ENCODE measurements around the gene SIRT5. TPM values are rescaled to one million over a fixed set of nuclear protein-coding genes. Genes with fewer than 3 reads are reported as not detected.

SIRT5 gene
- total RNA-seq, 1 experiment from 2014 or later: 13.8 TPM

DNA sequence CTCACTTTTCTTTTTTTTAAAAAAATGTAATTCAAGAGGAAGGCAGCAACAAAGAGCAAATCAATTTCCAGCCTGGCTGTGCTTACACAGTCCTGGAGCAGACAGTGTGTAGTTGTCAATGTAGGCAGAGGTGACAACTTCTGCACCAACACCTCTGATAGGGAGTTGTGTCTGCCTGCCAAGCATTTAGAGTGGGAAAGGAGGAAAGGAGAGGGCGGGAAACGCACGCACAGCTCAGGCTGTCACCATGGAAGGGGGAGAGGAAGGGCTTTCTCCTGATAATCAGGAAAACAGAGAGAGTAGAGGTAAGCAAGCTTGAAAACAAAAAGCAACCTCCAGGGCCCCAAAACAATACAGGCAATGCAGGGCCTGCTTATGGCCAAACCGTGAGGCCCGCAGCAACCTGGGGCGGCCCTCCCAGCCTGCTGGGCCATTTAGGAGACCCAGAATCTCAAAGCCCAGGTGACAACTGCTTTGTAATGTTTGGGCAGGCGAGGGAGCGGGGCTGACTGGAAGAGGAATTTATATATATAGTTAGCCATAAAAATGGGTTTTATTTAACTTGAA, 45.5 kb upstream of the SIRT5 start (continued):
- TF ChIP-seq TCF7L2 (IDR thresholded peaks at IDR 0.05; ENCODE audit: borderline replicate concordance, extremely low read depth, insufficient read depth, insufficient read length) (no peak), ZNF274 (IDR thresholded peaks at IDR 0.05; ENCODE audit: low read depth, low read length) (no peak), EZH2 (IDR thresholded peaks at IDR 0.05) (no peak), SIN3A (IDR thresholded peaks at IDR 0.05; ENCODE audit: low read depth) (no peak), YY1 (IDR thresholded peaks at IDR 0.05; ENCODE audit: extremely low read depth, insufficient replicate concordance, low read depth, low read length) (no peak), JUND (IDR thresholded peaks at IDR 0.05) (no peak), EZH2phosphoT487 (IDR thresholded peaks at IDR 0.05; ENCODE audit: borderline replicate concordance) (no peak)
- TF ChIP-seq, protein P1, sequence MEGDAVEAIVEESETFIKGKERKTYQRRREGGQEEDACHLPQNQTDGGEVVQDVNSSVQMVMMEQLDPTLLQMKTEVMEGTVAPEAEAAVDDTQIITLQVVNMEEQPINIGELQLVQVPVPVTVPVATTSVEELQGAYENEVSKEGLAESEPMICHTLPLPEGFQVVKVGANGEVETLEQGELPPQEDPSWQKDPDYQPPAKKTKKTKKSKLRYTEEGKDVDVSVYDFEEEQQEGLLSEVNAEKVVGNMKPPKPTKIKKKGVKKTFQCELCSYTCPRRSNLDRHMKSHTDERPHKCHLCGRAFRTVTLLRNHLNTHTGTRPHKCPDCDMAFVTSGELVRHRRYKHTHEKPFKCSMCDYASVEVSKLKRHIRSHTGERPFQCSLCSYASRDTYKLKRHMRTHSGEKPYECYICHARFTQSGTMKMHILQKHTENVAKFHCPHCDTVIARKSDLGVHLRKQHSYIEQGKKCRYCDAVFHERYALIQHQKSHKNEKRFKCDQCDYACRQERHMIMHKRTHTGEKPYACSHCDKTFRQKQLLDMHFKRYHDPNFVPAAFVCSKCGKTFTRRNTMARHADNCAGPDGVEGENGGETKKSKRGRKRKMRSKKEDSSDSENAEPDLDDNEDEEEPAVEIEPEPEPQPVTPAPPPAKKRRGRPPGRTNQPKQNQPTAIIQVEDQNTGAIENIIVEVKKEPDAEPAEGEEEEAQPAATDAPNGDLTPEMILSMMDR (IDR thresholded peaks at IDR 0.05 in 2 of 3, conservative IDR thresholded peaks at IDR 0.05 in 1 of 3; ENCODE audit: borderline replicate concordance in 1 of 3, insufficient read depth in 1 of 3, low read depth in 2 of 3, low read length in 2 of 3): no peak

GRCh38 chr6:13531956-13532355, 42.4 kb upstream of the SIRT5 start:
- H3K4me2 ChIP-seq (ENCODE audit: low read length): no peak overlapping the region
- no peak for DNase-seq (ENCODE audit: low read depth, low spot score)
- POLR2A ChIA-PET: no interaction called here
- no TSS peak for BruUV-seq (replicated peaks)
- no peaks in the 10 kb centered on the region for H3K79me2 ChIP-seq (ENCODE audit: insufficient read depth, low read length)
- CTCF ChIA-PET: no interaction called here
- no peak overlapping the region for H3K27ac ChIP-seq (ENCODE audit: low read depth, low read length)
- TF ChIP-seq TCF7L2 (IDR thresholded peaks at IDR 0.05; ENCODE audit: borderline replicate concordance, extremely low read depth, insufficient read depth, insufficient read length) (no peak), JUND (IDR thresholded peaks at IDR 0.05) (no peak), SIN3A (IDR thresholded peaks at IDR 0.05; ENCODE audit: low read depth) (no peak), ZFX (IDR thresholded peaks at IDR 0.05) (no peak), RAD21 (IDR thresholded peaks at IDR 0.05; ENCODE audit: low read depth) (no peak), ZNF274 (IDR thresholded peaks at IDR 0.05; ENCODE audit: low read depth, low read length) (no peak)
- H3K9ac ChIP-seq (ENCODE audit: low read length): no peak overlapping the region
- H3K4me3 ChIP-seq (replicated peaks in 1 of 2; ENCODE audit: low read depth in 1 of 2, low read length in 2 of 2): no peak overlapping the region
- no peaks in the 10 kb centered on the region for H3K9me3 ChIP-seq (ENCODE audit: control insufficient read depth in 1 of 2, insufficient read depth in 1 of 2, low read depth in 1 of 2, low read length in 2 of 2)
- RAD21 ChIA-PET (ENCODE audit: low non-redundant PET in 1 of 2, low total read pairs in 2 of 2, uncharacterized antibody in 2 of 2, unreplicated experiment in 2 of 2): no interaction called here
- H3K27me3 ChIP-seq (ENCODE audit: insufficient read depth, low read length): no peaks in the 10 kb centered on the region
- no peaks in the 10 kb centered on the region for H3K36me3 ChIP-seq (ENCODE audit: control insufficient read depth in 1 of 2, insufficient read depth in 2 of 2, low read length in 2 of 2)
- H3K9me2 ChIP-seq (ENCODE audit: insufficient read depth): no peaks in the 10 kb centered on the region
- intact Hi-C loops (cut with micrococcal nuclease): no loop called here
- peaks cover 3 to 8% of the 10 kb centered on the region in 2 experiments; a peak in 2 of 4 replicates for H3K4me1 ChIP-seq (ENCODE audit: control insufficient read depth in 1 of 2, insufficient read depth in 2 of 2, low read length in 2 of 2)
- no peak overlapping the region for H2AFZ ChIP-seq (ENCODE audit: low read depth, low read length, poor library complexity, severe bottlenecking)
- no peaks in the 10 kb centered on the region for H4K20me1 ChIP-seq (ENCODE audit: insufficient read depth)
- no peak for ATAC-seq
